ENCODE measurements around the gene SYNDIG1.
A peak's percentile ranks its signal among the peaks of the same experiment; 100 is the strongest.

SYNDIG1 gene

GRCh38 chr20:24469116-24469893 lies at the start of gene SYNDIG1:
SYNDIG1 (plus strand) TSS chr20:24469629; CDS start chr20:24543098, 73,469 bp downstream.
- DNase-seq (ENCODE audit: low read depth, low spot score), result no peak

- DNase-seq (ENCODE audit: low read depth, low spot score), result no peak
Measured at GRCh38 chr20:24419786-24420185, 49.6 kb upstream of the SYNDIG1 start.

GRCh38 chr20:24420567-24420966 lies 48.9 kb upstream of the SYNDIG1 start:
- DNase-seq (ENCODE audit: low read depth, low spot score), result no peak

DNA sequence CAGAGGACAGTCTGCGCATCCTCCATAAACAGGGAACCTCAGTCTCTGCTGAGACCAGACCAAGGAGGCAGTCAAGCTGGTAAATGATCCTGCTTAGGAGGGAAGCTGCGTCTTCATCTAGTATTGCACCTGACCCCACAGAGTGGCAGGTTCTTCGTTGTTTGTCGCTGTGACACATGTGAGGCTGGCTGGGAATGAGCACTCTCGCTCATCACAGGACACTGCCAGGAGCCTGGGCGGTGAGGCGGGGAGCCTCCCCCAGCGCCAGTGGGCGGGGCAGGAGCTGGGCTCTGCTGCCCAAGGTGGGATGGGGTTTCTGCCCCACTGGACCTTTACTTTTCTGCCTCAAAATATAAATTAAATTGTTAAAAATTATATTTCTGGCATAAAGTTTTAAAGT lies 48.4 kb upstream of the SYNDIG1 start:
- DNase-seq (ENCODE audit: low read depth, low spot score), result no peak

DNA sequence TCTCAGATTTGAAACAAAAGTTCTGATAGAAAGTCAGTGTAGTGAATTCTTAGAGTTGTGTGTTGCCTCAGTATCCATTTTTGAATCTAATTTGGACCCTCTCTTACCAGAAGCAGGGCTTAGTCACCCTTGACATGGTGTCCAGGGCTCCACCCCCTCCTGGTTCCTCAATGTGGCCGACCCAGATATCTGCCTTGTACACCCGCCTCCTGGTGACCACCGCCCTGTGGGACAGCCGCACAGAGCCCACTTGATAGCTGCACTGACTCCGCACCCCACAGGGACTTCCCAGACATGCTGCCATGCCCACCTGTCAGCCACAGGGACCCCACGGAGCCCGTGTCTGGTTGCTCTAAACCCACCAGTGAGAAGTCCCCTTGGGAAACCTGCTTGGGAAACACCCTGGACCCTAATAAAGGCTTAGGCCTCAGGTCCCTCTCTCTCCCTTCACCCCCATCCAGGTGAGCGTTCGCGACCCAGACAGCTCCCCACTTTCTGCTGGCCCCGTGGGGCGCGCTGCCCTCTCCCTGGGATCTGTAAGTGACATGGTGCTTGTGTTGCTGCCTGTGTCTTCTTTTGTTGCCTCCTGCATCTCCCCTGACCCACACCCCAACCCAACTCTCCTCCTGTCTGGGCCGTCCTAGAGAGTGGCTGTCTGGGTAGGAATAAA lies 47.2 kb upstream of the SYNDIG1 start:
- no peak for DNase-seq (ENCODE audit: low read depth, low spot score)

DNA sequence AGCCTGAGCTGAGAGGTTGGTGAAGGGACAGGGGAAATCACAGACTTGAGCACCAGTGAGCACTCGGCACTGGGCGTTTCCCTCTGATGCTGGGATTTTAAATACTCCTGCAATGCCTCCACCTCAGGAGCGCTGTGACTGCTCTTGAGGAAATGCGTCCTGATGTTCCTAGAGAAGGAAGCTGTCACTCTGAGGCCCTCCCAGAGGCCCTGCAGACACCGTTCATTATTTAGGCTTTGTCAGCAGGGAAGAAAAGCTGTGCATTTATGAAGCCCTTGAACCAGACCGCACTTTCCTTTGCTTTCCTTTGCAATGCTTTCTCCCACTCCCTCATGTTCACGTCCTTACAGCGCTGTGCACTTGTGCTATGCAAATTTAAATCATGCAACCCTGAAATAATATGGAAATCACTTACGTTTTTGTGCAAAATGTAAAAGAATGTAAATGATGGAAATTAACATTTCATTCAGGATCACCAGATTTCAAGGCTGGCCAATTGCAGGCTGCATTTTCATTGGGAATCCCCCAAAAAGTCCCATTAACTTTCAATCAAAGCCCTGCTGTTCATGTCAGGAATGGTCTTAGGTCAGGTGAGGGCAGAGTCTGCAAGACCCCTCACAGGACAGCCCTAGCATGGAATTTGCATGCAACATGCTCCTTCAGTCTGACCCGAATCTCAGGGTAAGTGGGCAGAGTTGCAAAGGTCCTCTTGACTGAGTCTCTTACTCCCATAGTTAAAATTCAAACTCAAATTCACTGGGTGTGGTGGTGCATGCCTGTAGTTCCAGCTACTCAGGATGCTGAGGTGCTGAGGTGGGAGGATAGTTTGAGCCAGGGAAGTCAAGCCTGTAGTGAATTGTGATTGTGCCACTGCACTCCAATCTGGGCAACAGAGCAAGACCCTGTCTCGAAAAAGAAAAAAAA lies 45.8 kb upstream of the SYNDIG1 start:
- DNase-seq (ENCODE audit: low read depth, low spot score), result no peak

DNA sequence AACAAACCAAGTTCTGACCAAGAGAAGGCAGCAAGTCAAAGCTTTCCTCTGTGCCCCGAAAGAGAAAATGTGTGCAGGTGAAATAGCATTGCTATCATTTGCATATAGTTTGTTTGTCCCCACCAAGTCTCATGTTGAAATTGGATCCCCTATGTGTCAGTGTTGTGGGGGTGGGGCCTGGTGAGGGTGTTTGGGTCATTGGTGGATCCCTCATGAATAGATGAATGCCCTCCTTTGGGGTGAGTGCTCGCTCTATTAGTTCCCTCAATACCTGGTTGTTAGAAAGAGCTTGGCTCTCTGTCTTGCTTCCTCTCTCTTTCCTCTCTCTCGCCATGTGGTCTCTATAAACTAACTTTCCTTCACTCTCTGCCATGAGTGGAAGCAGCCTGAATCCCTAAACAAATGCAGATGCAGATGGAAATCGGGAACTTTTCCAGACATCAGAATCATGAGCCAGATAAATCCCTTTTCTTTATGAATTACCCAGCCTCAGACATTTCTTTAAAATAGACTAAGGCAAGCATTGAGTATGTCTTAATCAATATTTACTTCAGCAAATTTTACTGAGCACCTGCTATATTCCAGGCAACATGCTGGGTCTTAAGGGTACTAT lies 43.8 kb upstream of the SYNDIG1 start:
- no peak for DNase-seq (ENCODE audit: low read depth, low spot score)

DNA sequence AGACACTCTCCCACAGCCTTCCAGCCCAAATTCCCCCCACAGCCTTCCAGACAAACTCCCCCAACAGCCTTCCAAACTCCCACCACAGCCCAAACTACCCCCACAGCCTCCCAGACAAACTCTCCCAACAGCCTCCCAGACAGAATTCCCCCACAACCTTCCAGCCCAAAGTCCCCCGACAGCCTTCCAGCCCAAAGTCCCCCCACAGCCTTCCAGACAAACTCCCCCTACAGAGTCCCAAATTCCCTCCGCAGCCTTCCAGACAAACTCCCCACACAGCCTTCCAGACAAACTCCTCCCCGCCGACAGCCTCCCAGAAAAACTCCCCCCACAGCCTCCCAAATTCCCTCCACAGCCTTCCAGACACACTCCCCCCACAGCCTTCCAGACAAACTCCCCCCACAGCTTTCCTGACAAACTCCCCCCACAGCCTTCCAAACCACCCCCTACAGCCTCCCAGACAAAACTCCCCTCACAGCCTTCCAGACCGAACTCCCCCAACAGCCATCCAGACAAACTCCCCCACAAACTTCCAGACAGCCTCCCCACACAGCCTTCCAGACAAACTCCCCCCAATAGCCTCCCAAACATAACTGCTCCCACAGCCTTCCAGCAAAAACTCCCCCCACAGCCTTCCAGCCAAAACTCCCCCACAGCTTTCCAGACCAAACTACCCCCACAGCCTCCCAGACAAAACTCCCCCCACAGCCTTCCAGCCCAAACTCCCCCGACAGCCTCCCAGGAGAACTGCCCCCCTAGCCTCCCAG lies 38.0 kb upstream of the SYNDIG1 start:
- DNase-seq (ENCODE audit: low read depth, low spot score), result no peak

GRCh38 chr20:24432046-24432442 lies 37.4 kb upstream of the SYNDIG1 start:
- no peak for DNase-seq (ENCODE audit: low read depth, low spot score)

GRCh38 chr20:24436160-24436559 lies 33.3 kb upstream of the SYNDIG1 start:
- no peak for DNase-seq (ENCODE audit: low read depth, low spot score)

DNA sequence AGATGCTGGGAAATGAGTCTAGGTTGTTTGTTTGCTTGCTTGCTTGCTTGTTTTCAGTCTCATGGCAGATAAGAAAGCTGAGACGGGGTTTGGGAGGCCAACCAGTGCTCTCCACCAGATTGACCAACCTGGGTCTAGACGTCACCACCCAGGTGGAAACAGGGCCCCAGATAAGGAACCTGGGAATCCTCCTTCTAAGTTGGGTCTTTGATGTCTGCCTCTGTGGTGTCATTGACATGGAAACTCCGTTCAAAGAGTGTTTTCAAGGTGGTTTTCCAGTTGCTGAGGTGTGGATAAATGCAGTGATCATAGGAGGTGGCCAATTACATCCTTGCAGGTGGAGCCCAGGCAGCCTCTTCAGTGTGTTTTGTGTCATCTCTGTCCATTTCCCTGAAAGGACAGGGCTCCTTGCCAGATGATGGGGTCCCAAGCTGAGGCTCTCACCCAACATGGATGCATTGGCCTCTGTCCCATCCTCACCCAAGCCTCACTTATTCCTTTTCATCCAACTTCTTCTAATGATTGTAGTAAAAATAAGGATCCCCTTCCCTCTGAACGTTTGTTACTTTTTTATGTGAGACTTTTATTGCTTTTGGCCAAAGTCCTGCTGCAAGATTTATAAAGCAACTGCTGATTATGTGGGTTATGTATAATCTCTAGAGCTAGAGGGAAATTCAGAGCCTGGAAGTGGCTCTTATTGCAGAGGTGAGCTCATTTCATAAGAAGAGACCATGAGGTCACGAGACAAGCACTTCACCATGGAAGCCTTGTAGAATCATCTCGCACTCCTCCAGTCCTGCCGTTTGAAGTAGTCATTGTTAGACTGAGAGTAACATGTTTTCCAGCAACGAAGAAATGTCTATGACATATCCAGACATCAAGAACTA lies 32.0 kb upstream of the SYNDIG1 start:
- no peak for DNase-seq (ENCODE audit: low read depth, low spot score)

DNA sequence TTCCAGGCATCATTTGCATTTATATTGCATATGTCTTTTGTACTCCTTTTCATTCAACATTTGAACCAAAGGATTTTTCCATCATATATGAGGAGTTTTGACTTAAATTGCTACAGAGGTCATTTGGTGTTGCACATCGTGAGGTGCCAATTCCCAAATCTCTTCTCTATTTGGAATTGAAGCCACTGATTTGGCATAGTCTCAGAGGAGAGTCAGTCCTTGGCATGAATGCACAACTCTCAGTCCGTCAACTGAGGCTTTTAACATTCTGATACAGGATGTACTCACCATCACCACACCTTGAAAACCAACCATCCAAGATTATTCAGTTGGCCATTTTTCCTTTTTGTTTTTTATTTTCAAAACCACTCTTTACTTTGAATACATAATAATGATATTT lies 31.1 kb upstream of the SYNDIG1 start:
- DNase-seq (ENCODE audit: low read depth, low spot score), result no peak

DNA sequence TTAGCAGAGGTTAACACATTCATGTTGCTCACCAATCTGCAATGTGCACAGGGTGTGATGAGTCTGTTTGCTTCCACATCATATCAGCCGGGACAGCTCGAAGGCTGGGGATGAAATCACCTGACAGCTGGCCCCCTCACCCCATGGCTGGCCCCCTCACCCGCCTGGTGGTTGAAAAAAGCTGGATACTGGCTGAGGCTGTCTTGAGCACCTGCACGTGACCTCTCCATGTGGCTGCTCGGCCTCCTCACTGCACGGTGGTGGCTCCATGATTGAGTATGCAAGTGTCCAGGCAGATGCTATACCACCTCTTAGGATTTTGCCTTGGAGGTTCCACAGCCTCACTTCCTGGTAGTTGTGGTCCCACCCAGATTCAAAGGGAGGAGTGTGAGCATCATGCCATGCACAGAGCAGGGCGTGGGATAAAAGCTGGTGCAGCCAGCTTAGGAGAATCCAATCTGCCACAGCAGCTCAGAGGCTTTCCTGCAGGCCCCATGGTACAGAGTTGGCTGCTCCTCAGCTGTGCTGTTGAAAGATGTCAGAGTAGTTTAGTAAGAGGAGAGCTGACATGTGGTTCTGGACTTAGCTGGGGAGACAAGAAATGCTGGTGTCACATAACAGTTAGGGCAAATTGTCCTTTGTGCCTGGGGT lies 29.6 kb upstream of the SYNDIG1 start:
- DNase-seq (ENCODE audit: low read depth, low spot score), result no peak

DNA sequence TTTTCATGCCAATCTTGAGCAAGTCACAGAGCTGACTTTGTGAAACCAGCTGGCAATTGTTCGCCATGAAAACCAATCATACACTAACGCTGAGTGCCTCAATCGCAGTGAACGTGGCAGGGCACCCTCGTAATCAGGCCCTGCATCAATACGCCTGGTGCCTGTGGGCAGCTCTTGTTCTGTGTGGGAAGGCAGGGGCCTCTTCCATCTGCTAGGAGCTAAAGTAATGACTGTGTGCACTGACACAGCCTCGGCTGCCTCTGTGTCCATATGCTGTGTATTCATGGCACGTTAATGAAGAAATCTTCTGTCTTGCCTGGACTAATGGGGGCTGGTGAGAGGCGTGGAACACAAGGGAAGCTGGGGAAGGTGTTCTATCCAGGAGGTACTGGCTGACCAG lies 27.8 kb upstream of the SYNDIG1 start:
- no peak for DNase-seq (ENCODE audit: low read depth, low spot score)

DNA sequence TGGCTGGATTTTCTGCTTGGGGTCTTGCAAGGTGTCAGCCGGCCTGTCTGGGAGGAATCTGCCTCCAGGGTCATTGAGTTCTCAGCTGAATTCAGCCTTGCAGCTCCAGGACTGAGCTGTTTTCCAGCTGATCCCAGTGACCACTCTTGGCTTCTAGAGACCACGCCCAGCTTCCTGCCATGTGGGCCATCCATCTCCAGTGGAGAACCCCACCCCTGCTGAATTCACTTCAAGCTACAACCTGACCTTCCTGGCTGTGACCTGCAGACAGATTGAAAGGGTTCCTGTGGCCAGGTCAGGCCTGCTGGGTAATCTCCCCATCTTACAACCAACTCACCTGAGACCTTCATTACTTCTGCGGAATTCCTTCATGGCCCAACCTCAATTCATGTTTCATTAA lies 26.5 kb upstream of the SYNDIG1 start:
- no peak for DNase-seq (ENCODE audit: low read depth, low spot score)

- DNase-seq (ENCODE audit: low read depth, low spot score), result peak; percentile 75
Measured at GRCh38 chr20:24443436-24443835, 26.0 kb upstream of the SYNDIG1 start.

DNA sequence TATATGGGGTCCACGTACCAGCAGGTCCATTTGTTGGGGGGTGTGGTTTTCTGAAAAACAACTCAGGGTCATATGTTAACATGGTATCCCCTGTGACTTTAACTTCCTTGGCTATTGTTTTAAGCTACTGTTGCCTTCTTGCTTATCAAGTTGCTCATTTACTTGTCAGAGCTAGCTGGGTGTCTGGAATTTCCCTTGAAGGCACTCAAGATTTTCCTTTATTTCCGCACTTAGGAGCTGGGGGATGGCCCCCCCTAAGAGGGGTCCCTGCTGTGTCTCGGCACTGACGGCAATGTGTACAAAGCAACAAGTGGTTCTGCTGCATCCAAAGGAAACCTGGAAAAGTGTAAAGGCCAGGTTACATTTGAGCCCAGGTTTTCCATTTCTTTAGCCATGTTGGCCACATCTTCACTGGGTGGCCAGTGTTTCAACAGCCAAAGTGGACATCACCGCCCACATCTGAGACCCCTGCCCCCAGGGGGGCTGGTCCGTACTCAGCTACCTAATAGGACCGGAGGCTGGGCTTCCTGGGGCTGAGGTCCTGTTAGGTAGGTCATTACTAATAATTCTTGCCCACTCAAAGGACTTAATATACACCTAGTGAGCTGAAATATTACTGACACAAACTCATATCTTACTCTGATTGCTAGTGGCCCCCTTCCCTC lies 24.8 kb upstream of the SYNDIG1 start:
- DNase-seq (ENCODE audit: low read depth, low spot score), result no peak

DNA sequence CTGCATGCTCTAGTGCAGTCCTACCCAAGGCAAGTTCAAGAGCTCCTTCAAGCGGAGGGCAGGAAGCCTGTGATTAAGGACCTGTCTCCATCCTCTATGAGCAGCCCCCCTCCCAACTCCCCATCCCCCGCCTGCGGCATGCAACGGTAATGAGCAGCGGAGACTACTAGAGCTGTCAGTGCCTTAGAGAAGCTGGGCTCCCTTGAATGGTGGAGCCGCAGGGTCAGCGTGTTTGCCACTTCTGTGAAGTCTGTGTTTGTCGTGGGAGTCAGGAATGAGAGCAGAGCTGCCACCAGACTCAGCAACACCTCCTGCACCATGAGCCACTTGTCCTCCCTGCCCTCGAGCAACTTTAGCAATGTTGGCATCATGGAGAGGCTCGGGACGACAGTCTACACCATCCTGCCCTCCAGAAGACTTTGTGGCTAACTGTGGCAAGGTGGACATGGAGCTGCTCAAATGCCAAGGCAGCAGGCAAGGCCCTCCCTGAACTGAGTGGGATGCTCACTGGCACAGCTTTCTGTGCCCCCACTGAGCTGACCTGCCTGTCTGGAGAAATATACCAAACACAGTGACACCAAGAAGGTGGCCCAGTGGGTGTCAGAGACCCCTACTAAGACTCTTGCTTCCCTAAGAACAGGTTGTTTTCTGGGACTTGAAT lies 23.8 kb upstream of the SYNDIG1 start:
- no peak for DNase-seq (ENCODE audit: low read depth, low spot score)

Data from iPS DF 19.7 (cell line).